Smooth muscle cell (in vitro differentiated cells): Measurements from ENCODE around the gene MAP6. TPM values are rescaled to one million over a fixed set of nuclear protein-coding genes. Genes with fewer than 3 reads are reported as not detected.
A peak's percentile ranks its signal among the peaks of the same experiment; 100 is the strongest.

Experiments
- DNase-seq: peaks from one replicate; lab custom pipeline; 2025; ENCODE audit not compliant: unreplicated experiment; lab: John Stamatoyannopoulos, UW
- H2AFZ ChIP-seq: fragments of 200-600 bp; sonication (generic); 2 replicates; pipeline ENCODE4 v1.6.0; 2016; ENCODE audit warnings: antibody characterized with exemption, low read depth, mild to moderate bottlenecking
- H3F3A ChIP-seq: fragments of 200-600 bp; sonication (generic); 2 replicates; pipeline ENCODE4 v1.6.0; 2017; ENCODE audit warnings: antibody characterized with exemption, low read depth
- H3K27ac ChIP-seq: fragments of 200-600 bp; sonication (generic); 2 replicates; pipeline ENCODE4 v1.5.1; 2016; ENCODE audit warnings: low read depth, mild to moderate bottlenecking
- H3K27me3 ChIP-seq: fragments of 200-600 bp; sonication (generic); 2 replicates; pipeline ENCODE4 v1.6.1; 2016; ENCODE audit warnings: low read depth, mild to moderate bottlenecking
- H3K36me3 ChIP-seq: fragments of 200-600 bp; sonication (generic); 2 replicates; pipeline ENCODE4 v1.5.1; 2016; ENCODE audit warnings: low read depth
- H3K4me1 ChIP-seq: fragments of 200-600 bp; sonication (generic); 2 replicates; pipeline ENCODE4 v1.5.1; 2016; ENCODE audit warnings: low read depth
- H3K4me2 ChIP-seq: fragments of 200-600 bp; sonication (generic); 2 replicates; pipeline ENCODE4 v1.6.0; 2016; ENCODE audit warnings: mild to moderate bottlenecking
- H3K4me3 ChIP-seq: fragments of 200-600 bp; sonication (generic); 2 replicates; pipeline ENCODE4 v1.5.1; 2016; ENCODE audit warnings: mild to moderate bottlenecking
- H3K79me2 ChIP-seq: fragments of 200-600 bp; sonication (generic); 2 replicates; pipeline ENCODE4 v1.6.0; 2016; ENCODE audit warnings: low read depth, mild to moderate bottlenecking
- H3K9ac ChIP-seq: fragments of 200-600 bp; sonication (generic); 2 replicates; pipeline ENCODE4 v1.6.0; 2016; ENCODE audit warnings: low read depth
- H3K9me3 ChIP-seq: fragments of 200-600 bp; sonication (generic); replicated peaks from 2 replicates; pipeline ENCODE4 v1.5.1; 2016; ENCODE audit warnings: low read depth
- H4K20me1 ChIP-seq: fragments of 200-600 bp; sonication (generic); 2 replicates; pipeline ENCODE4 v1.6.0; 2016; ENCODE audit warnings: low read depth
- CTCF ChIP-seq: fragments of 200-600 bp; sonication (generic); IDR thresholded peaks from 2 replicates; pipeline ENCODE4 v1.5.1; 2017; ENCODE audit warnings: borderline replicate concordance, mild to moderate bottlenecking, antibody characterized with exemption; ENCODE audit not compliant: insufficient read depth, poor library complexity, severe bottlenecking
- WGBS: methylation state at CpG from one replicate; pipeline ENCODE4 v1.1.7; 2016; ENCODE audit warnings: low lambda C conversion rate; 5-methylcytosine and 5-hydroxymethylcytosine counted together
- polyA plus RNA-seq: library from polyadenylated mRNA; unstranded; fragments of >200 nt; fragmentation: Nextera tagmentation; extraction: Ambion mirVana; gene quantifications from 2 replicates; pipeline ENCODE4 v1.2.1, GENCODE V29; 2016
- total RNA-seq: library from RNA; depleted of rRNA; stranded (reverse); fragments of >200 nt; gene quantifications from 2 replicates; pipeline ENCODE4 v1.2.3, GENCODE V29; 2014

MAP6 gene
- total and polyA plus RNA-seq, 2 experiments from 2014 or later = 0.22 to 0.43 TPM

GRCh38 chr11:75635066-75635862, 33.6 kb downstream of the MAP6 start:
- H3K27ac ChIP-seq = no peak overlapping the region
- no peaks in the 10 kb centered on the region for H3K9me3 ChIP-seq
- WGBS = 32% methylated on average over 16 of the region's 16 CpGs
- H3K79me2 ChIP-seq = no peaks in the 10 kb centered on the region
- TF ChIP-seq CTCF = no peak
- no peaks in the 10 kb centered on the region for H3K27me3 ChIP-seq
- H3K36me3 ChIP-seq = no peaks in the 10 kb centered on the region
- no peak for DNase-seq
- H3K4me3 ChIP-seq = no peak overlapping the region
- no peak overlapping the region for H3K9ac ChIP-seq
- peaks cover 3% of the 10 kb centered on the region for H3F3A ChIP-seq
- H4K20me1 ChIP-seq = no peaks in the 10 kb centered on the region
- peaks cover 18% of the 10 kb centered on the region for H3K4me1 ChIP-seq
- peak overlapping the region; percentile 54 for H2AFZ ChIP-seq
- peak overlapping the region; percentile 30 for H3K4me2 ChIP-seq

- no peak for TF ChIP-seq CTCF
- Histone ChIP-seq H4K20me1 (no peaks in the 10 kb centered on the region), H3K9ac (no peak overlapping the region), H3K36me3 (no peaks in the 10 kb centered on the region), H3K27me3 (no peaks in the 10 kb centered on the region), H3K4me3 (no peak overlapping the region), H3K27ac (no peak overlapping the region), H3K4me1 (peaks cover 18% of the 10 kb centered on the region), H2AFZ (no peak overlapping the region), H3K4me2 (no peak overlapping the region), H3K9me3 (no peaks in the 10 kb centered on the region), H3F3A (peaks cover 3% of the 10 kb centered on the region), H3K79me2 (no peaks in the 10 kb centered on the region)
- WGBS = 44% methylated on average over 8 of the region's 8 CpGs
- no peak for DNase-seq
Observed at GRCh38 chr11:75633409-75634066, 35.3 kb downstream of the MAP6 start.

GRCh38 chr11:75632962-75633361, 35.9 kb downstream of the MAP6 start:
- no peak overlapping the region for H3K9ac ChIP-seq
- H3K27me3 ChIP-seq = no peaks in the 10 kb centered on the region
- no peak for DNase-seq
- 58% methylated on average over 2 of the region's 2 CpGs for WGBS
- H2AFZ ChIP-seq = no peak overlapping the region
- no peak overlapping the region for H3K27ac ChIP-seq
- H3K79me2 ChIP-seq = no peaks in the 10 kb centered on the region
- no peak overlapping the region for H3K4me3 ChIP-seq
- peaks cover 23% of the 10 kb centered on the region for H3K4me1 ChIP-seq
- peak overlapping the region; percentile 11 for H3K4me2 ChIP-seq
- no peaks in the 10 kb centered on the region for H3K9me3 ChIP-seq
- H3F3A ChIP-seq = peaks cover 3% of the 10 kb centered on the region
- no peaks in the 10 kb centered on the region for H3K36me3 ChIP-seq
- no peaks in the 10 kb centered on the region for H4K20me1 ChIP-seq
- TF ChIP-seq CTCF = no peak
